Activated CD4-positive, alpha-beta T cell treated with anti-CD3 and anti-CD28 coated beads for 36 hours (primary cell): ENCODE data around the gene VPS26A. TPM values are rescaled to one million over a fixed set of nuclear protein-coding genes. Genes with fewer than 3 reads are reported as not detected.
"Not testable (repeated sequence)": the region's sequence is repeated elsewhere in the genome, so short reads cannot be mapped to it uniquely, and the experiment has no call there.

Source experiments
- ATAC-seq: fragments of 200-7000 bp; cut with Tn5 transposase; one replicate; pipeline ENCODE4 v1.10.0; 2021; ENCODE audit warnings: mild to moderate bottlenecking, moderate library complexity
- CTCF ChIA-PET: fragments of 350-600 bp; sonication (Branson Sonifier 250); formaldehyde crosslinking; loops from one replicate; lab custom pipeline; 2021; ENCODE audit warnings: antibody characterized with exemption; lab: Charles Lee
- POLR2A ChIA-PET: fragments of 350-600 bp; sonication (Branson Sonifier 250); formaldehyde crosslinking; loops from one replicate; lab custom pipeline; 2021; ENCODE audit warnings: antibody characterized with exemption, inconsistent platforms; lab: Charles Lee
- DNase-seq: peaks from one replicate; pipeline ENCODE4 v3.0.0-alpha.2; 2020
- H3K27ac Mint-ChIP-seq: one replicate; pipeline ENCODE4 v1.8.0; 2021; ENCODE audit warnings: mixed read lengths
- H3K27me3 Mint-ChIP-seq: one replicate; pipeline ENCODE4 v1.8.0; 2021; ENCODE audit warnings: mixed read lengths
- H3K36me3 Mint-ChIP-seq: one replicate; pipeline ENCODE4 v1.8.0; 2021; ENCODE audit warnings: low read depth, mixed read lengths
- H3K4me1 Mint-ChIP-seq: one replicate; pipeline ENCODE4 v1.8.0; 2021; ENCODE audit warnings: mixed read lengths
- H3K4me3 Mint-ChIP-seq: one replicate; pipeline ENCODE4 v1.8.0; 2021; ENCODE audit warnings: mild to moderate bottlenecking, moderate library complexity, mixed read lengths
- H3K9me3 Mint-ChIP-seq: one replicate; pipeline ENCODE4 v1.8.0; 2021; ENCODE audit warnings: low read depth, mixed read lengths
- intact Hi-C, 2 experiments: fragments of 100-400 bp; cut with DNase I in 1 of 2; cut with micrococcal nuclease in 1 of 2; formaldehyde crosslinking; loops; one replicate each; pipeline versions ENCODE4 v1.14.2 to v1.15.1; 2022 to 2024; cut with DNase I, micrococcal nuclease
- total RNA-seq, 2 experiments: library from RNA; stranded (reverse); gene quantifications; one replicate each; pipeline ENCODE4 v1.2.3, GENCODE V29; 2021

Gene VPS26A
- total RNA-seq, 2 experiments from 2014 or later: 27.1 to 32.2 TPM

DNA sequence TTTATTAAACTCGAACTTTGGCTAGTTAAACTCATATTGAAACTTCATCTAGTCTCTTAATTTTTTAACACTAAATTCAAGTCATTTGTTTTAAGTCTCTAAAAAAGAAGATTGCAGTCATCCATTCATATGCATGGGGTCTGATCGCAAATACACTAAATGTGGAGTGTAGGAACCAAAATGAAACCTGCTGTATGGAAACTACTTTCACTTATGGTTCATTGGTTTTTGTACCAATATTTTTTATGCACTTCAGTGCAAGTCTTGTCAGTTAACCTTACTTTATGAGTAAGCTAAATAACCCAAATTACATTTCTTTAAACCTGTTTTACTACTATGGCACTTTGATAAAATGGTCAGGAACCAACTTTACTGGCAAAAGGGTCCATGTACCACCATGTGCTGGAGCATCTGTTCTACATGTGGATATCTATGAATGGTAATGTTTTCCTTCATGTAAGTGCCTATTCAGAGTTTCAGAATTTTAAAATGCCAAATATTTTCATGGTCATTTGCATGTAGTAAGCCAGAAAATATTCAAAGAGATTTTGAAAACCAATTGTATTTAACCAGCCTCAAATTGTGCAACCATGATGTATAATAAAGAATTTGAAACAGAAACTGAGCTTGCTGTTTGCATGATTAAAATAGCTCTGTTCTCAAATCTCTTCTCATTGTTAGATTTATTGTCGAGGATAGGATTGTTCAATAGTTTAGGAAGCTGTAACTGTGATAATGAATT lies 48.4 kb downstream of the VPS26A start:
- Mint-ChIP-seq H3K4me3 (no peak overlapping the region), H3K4me1 (peaks cover 4% of the 10 kb centered on the region), H3K27ac (no peak overlapping the region), H3K9me3 (no peaks in the 10 kb centered on the region), H3K36me3 (peaks cover 3% of the 10 kb centered on the region), H3K27me3 (no peaks in the 10 kb centered on the region)
- ChIA-PET CTCF (interaction anchor here (0.8 to 1.1 kb wide), 5 partner anchors 9 to 176 kb away, joined by 3 to 4 read pairs (median 3); no protein-coding TSS in a partner anchor), POLR2A (interaction anchor here (0.7 kb wide), 2 partner anchors 102 to 158 kb away, joined by 3 read pairs; no protein-coding TSS in a partner anchor)
- ATAC-seq: no peak
- DNase-seq: no peak
- intact Hi-C loops: no loop called here

DNA sequence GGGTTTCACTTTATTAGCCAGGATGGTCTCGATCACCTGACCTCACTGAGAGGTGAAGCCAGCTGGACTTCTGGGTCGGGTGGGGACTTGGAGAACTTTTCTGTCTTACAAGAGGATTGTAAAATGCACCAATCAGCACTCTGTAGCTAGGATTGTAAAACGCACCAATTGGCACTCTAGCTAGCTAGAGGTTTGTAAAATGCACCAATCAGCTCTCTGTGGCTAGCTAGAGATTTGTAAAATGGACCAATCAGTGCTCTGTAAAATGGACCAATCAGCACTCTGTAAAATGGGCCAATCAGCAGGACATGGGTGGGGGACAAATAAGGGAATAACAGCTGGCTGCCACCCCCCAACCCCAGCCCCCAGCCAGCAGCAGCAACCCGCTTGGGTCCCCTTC lies 51.3 kb downstream of the VPS26A start:
- DNase-seq, POLR2A ChIA-PET, ATAC-seq, H3K4me3 Mint-ChIP-seq, H3K36me3 Mint-ChIP-seq, H3K27me3 Mint-ChIP-seq, H3K9me3 Mint-ChIP-seq, H3K27ac Mint-ChIP-seq: not testable (repeated sequence)
- intact Hi-C loops: loop anchor here in 1 of 2 experiments (5.0 kb wide), 1 partner anchor 997 kb away; the partner anchor contains the start of gene SAR1A
- peaks cover 16% of the 10 kb centered on the region for H3K4me1 Mint-ChIP-seq
- CTCF ChIA-PET: interaction anchor here (0.7 to 2.0 kb wide), 2 partner anchors 186 to 295 kb away, joined by 3 to 6 read pairs; no protein-coding TSS in a partner anchor

DNA sequence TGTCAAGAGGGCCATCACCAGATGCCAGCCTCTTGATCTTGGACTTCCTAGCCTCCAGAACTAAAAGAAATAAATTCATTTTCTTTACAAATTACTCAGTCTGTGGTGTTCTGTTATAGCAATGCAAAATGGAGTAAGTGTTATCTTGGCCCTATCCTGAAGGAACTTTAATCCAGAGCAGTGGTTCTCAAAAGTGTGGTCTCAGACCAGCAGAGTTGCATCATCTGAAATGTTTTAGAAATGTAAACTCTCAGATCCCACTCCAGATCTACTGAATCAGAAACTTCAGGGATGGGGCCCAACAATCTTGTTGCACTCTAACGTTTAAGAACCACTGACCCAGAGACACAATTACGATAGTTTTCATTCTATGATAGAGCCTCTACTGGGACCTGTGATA lies 52.8 kb downstream of the VPS26A start:
- Mint-ChIP-seq H3K4me1 (peaks cover 25% of the 10 kb centered on the region), H3K9me3 (no peaks in the 10 kb centered on the region), H3K27ac (no peak overlapping the region), H3K36me3 (peaks cover 3% of the 10 kb centered on the region), H3K27me3 (no peaks in the 10 kb centered on the region), H3K4me3 (no peak overlapping the region)
- DNase-seq (no peak), ATAC-seq (no peak)
- POLR2A ChIA-PET: no interaction called here
- CTCF ChIA-PET: no interaction called here
- intact Hi-C loops: loop anchor here in 1 of 2 experiments (5.0 kb wide), 1 partner anchor 995 kb away; the partner anchor contains the start of gene SAR1A

DNA sequence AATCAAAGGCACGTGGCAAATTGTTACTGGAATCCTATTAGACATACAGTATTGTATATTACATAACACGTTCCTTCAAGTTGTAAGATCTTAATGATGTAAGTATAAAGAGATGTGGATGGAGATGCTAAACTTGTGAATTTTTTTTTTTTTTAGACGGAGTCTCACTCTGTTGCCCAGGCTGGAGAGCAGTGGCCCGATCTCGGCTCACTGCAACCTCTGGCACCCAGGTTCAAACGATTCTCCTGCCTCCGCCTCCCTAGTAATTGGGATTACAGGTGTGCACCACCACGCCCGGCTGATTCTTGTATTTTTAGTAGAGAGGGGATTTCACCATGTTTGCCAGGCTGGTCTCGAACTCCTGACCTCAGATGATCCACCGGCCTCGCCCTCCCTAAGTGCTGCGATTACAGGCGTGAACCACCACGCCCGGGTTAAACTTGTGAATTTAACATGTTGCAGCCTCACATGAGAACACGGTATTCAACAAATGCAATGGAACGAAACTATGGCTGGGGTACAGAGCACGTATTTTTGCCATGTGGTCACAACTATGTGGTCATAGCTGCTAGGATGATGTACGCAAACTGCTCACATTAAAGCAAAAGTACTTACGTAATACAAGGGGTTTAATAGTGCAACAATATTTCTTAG lies 55.2 kb downstream of the VPS26A start:
- H3K27me3 Mint-ChIP-seq: no peaks in the 10 kb centered on the region
- POLR2A ChIA-PET: interaction anchor here (0.5 kb wide), 1 partner anchor 431 kb away, joined by 3 read pairs; no protein-coding TSS in a partner anchor
- ATAC-seq (peak; percentile 20), DNase-seq (peak; percentile 44)
- peak overlapping the region; percentile 100 for H3K27ac Mint-ChIP-seq
- peaks cover 2% of the 10 kb centered on the region for H3K36me3 Mint-ChIP-seq
- CTCF ChIA-PET: interaction anchor here (0.7 kb wide), 1 partner anchor 214 kb away, joined by 3 read pairs; no protein-coding TSS in a partner anchor
- no peaks in the 10 kb centered on the region for H3K9me3 Mint-ChIP-seq
- intact Hi-C loops: loop anchor here (1.0 to 5.0 kb wide), 5 partner anchors 36 to 993 kb away; partner anchors contain the start of genes SAR1A (in 1 of the 2) and VPS26A (in 1 of the 2)
- H3K4me1 Mint-ChIP-seq: peaks cover 32% of the 10 kb centered on the region
- H3K4me3 Mint-ChIP-seq: peak overlapping the region; percentile 90

DNA sequence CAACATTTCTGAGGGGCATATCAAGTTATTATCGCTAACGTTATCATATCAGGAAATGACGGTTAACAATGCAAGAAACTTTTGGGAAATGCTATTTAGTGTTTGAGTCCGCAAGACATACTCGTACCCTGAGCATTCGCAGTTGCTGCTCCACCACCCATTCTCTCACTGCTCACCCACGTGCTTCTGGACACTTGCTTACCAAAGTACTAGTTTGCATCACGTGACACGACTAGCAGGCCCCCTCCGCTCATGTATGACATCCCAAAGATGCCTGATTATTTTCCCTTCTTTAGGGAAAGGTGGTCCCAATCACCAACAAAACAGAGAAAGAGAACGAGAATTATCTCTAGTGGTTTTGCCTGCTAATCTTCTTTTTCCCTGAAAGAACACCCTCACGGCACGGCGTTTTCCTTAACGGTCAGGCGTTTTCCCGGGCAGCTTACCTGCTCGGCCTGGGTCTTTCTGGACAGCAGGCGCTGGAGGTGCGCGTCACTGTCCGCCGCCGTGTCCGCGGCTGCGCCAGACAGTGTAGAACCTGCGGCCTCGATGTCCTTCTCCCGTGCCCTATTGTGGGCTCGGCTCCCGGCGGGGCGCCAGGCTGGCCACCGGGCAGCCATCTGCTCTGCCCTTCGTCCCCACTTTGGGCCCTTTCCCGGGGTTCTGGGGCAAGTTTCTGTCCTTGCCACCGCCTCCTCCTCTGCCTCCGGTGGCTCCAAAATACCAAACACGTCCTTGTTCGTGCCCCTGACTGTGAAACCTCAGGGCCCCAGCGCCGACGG lies 56.0 kb downstream of the VPS26A start, which contains the start of gene SUPV3L1:
Gene SUPV3L1, plus strand, starts transcription at position 492 of the 782 bp plus-strand sequence. Its CDS starts 58 bp downstream, at position 550.
- Mint-ChIP-seq H3K4me1 (peaks cover 38% of the 10 kb centered on the region), H3K9me3 (no peaks in the 10 kb centered on the region), H3K36me3 (peaks cover 2% of the 10 kb centered on the region), H3K4me3 (peak within 1 kb of the TSS; percentile 90), H3K27ac (peak within 1 kb of the TSS; percentile 100), H3K27me3 (no peaks in the 10 kb centered on the region)
- ATAC-seq (peak; percentile 89), DNase-seq (peak; percentile 91)
- ChIA-PET CTCF (interaction anchor here (0.6 to 0.7 kb wide), 3 partner anchors 25 to 46 kb away, joined by 3 read pairs; no protein-coding TSS in a partner anchor), POLR2A (interaction anchor here (0.5 kb wide), 1 partner anchor 432 kb away, joined by 3 read pairs; no protein-coding TSS in a partner anchor)
- intact Hi-C loops: loop anchor here (1.0 to 5.0 kb wide), 15 partner anchors 35 to 992 kb away; partner anchors contain the start of genes DDX21 (in 2 of the 2), VPS26A (in 2 of the 2), DDX50 (in 1 of the 2) and KIFBP (in 1 of the 2)

DNA sequence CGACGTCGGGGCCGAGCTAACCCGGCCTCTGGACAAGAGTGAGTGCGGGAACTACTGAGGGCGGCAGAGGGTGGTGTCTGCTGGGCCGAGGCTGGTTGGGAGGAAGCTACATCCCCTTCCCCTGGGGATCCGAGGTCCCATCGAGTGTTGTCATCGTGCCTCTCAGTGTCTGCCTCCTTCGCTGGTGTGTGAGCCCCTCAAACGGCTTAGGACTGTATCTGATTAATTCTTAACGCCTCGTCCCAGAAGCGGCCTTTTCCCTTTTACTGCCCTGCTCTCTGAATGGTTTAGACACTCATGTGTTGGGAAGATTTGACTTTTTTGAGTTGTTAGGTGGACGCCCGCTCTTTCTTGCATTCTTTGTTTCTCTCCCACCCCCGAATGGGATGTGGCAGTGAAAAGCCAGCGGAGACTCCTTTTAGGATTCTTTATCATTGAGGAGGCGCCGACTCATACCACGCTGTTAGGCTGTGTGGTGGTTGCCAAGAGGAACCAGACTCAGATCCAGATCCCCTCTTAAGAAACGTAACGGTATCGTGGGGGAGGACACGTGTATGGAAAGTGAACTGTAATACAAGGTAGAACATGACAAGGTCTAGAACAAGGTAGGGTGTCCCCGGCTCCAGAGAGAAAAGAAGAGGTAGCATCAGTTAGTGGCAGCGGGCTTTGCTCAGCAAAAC lies 56.7 kb downstream of the VPS26A start:
- ATAC-seq (peak; percentile 35), DNase-seq (peak; percentile 56)
- ChIA-PET CTCF (interaction anchor here (0.6 to 0.7 kb wide), 3 partner anchors 24 to 45 kb away, joined by 3 read pairs; no protein-coding TSS in a partner anchor), POLR2A (no interaction called here)
- Mint-ChIP-seq H3K36me3 (peaks cover 2% of the 10 kb centered on the region), H3K27ac (peak overlapping the region; percentile 100), H3K4me3 (peak overlapping the region; percentile 90), H3K4me1 (peaks cover 41% of the 10 kb centered on the region), H3K27me3 (no peaks in the 10 kb centered on the region), H3K9me3 (no peaks in the 10 kb centered on the region)
- intact Hi-C loops: loop anchor here (1.0 to 2.0 kb wide), 11 partner anchors 34 to 654 kb away; partner anchors contain the start of genes DDX21 (in 2 of the 2), DDX50 (in 1 of the 2), KIFBP (in 1 of the 2) and SLC25A16 (in 1 of the 2)

DNA sequence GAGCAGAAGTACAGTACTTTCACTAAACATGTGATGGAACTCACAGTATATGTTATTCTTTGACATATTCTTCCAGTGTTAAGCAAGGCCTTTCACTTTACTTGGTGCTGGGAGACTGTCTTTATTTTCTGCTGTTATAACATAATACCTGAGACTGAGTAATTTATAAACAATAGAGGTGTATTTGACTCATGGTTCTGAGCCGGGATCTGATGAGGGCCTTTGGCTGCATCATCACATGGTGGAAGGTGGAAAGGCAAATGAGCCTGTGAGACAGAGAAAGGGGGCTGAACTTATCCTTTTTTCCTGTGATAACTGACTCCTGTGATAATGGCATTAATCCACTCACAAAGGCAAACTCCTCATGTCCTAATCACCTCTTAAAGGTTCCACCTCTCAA lies 57.5 kb downstream of the VPS26A start:
- intact Hi-C loops: loop anchor here (2.0 kb wide), 3 partner anchors 33 to 655 kb away; partner anchors contain the start of genes DDX21 (in 1 of the 2) and SLC25A16 (in 1 of the 2)
- no peak for ATAC-seq
- H3K4me1 Mint-ChIP-seq: peaks cover 41% of the 10 kb centered on the region
- ChIA-PET POLR2A (no interaction called here), CTCF (no interaction called here)
- peak overlapping the region; percentile 51 for H3K27ac Mint-ChIP-seq
- H3K27me3 Mint-ChIP-seq: no peaks in the 10 kb centered on the region
- H3K36me3 Mint-ChIP-seq: peaks cover 8% of the 10 kb centered on the region
- no peaks in the 10 kb centered on the region for H3K9me3 Mint-ChIP-seq
- no peak for DNase-seq
- peak overlapping the region; percentile 90 for H3K4me3 Mint-ChIP-seq

DNA sequence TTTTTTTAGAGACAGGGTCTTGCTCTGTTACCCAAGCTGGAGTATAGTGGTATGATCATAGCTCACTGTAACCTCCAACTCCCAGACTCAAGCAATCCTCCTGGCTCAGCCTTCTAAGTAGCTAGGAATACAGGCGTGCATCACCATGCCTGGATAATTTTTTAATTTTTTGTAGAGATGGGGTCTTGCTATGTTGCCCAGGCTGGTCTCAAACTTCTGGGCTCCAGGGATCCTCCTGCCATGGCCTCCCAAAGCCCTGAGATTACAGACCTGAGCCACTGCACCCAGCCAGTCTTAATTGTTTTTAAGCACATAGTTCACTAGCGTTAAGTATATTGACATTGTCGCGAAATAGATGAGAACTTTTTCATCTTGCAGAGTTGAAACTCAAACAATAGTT lies 58.0 kb downstream of the VPS26A start:
- H3K27me3 Mint-ChIP-seq: no peaks in the 10 kb centered on the region
- H3K27ac Mint-ChIP-seq: no peak overlapping the region
- no peak overlapping the region for H3K4me3 Mint-ChIP-seq
- ATAC-seq (no peak), DNase-seq (no peak)
- H3K9me3 Mint-ChIP-seq: no peaks in the 10 kb centered on the region
- intact Hi-C loops: no loop called here
- peaks cover 41% of the 10 kb centered on the region for H3K4me1 Mint-ChIP-seq
- POLR2A ChIA-PET: interaction anchor here (0.6 to 0.7 kb wide), 3 partner anchors 12 to 1412 kb away, joined by 3 to 5 read pairs (median 3); no protein-coding TSS in a partner anchor
- CTCF ChIA-PET: no interaction called here
- peaks cover 13% of the 10 kb centered on the region for H3K36me3 Mint-ChIP-seq

DNA sequence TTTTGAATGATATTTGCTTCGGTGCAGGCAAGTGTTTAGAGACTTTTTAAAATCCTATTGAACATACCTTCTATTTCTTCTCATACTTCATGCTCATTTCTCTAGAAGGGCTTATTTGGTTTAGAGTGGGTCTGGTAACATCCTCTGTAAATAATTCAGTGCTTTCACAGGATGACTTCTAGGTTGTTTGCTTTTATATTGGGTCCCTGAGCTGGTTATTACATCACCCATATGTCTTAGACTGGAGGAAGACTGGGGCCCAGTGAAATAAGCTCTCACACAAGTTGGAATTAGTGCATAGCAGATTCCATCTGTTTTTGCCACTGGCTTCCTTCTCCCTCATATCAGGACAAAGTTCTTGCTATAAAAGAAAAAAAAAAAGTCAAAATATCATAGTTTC lies 62.5 kb downstream of the VPS26A start:
- no peaks in the 10 kb centered on the region for H3K27me3 Mint-ChIP-seq
- H3K4me1 Mint-ChIP-seq: peaks cover 21% of the 10 kb centered on the region
- no peak overlapping the region for H3K4me3 Mint-ChIP-seq
- H3K27ac Mint-ChIP-seq: peak overlapping the region; percentile 34
- DNase-seq: no peak
- H3K36me3 Mint-ChIP-seq: peaks cover 32% of the 10 kb centered on the region
- ChIA-PET CTCF (interaction anchor here (0.6 kb wide), 2 partner anchors 95 to 166 kb away, joined by 3 read pairs; no protein-coding TSS in a partner anchor), POLR2A (no interaction called here)
- no peaks in the 10 kb centered on the region for H3K9me3 Mint-ChIP-seq
- intact Hi-C loops: no loop called here
- ATAC-seq: no peak

DNA sequence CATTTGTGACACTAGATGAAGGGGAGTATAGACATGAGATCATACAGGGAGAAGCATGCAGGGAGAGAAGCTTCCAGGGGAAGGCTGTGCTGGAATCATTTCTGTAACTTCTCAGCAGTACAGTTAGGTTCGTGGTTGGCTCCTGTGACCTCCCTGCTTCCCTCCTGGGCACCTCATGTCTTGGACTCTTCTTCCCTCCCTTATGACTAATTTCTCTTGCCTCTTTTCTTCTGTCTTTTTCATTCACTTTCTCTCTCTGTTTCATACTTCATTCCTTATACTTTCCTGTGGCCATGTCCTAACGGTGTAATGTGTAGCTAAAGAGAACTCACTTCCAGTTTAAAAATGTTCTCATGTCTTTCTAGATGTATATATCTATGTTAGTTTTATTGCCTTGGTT lies 77.1 kb downstream of the VPS26A start:
- peaks cover 27% of the 10 kb centered on the region for H3K36me3 Mint-ChIP-seq
- no peak overlapping the region for H3K4me3 Mint-ChIP-seq
- ATAC-seq (no peak), DNase-seq (no peak)
- no peaks in the 10 kb centered on the region for H3K27me3 Mint-ChIP-seq
- CTCF ChIA-PET: interaction anchor here (0.6 kb wide), 1 partner anchor 60 kb away, joined by 3 read pairs; no protein-coding TSS in a partner anchor
- intact Hi-C loops: no loop called here
- H3K9me3 Mint-ChIP-seq: no peaks in the 10 kb centered on the region
- peak overlapping the region; percentile 49 for H3K27ac Mint-ChIP-seq
- POLR2A ChIA-PET: interaction anchor here (0.7 kb wide), 1 partner anchor 28 kb away, joined by 3 read pairs; no protein-coding TSS in a partner anchor
- peaks cover 5% of the 10 kb centered on the region for H3K4me1 Mint-ChIP-seq
